WTC11 (cell line): Measurements from ENCODE around the gene TAOK3. TPM values are rescaled to one million over a fixed set of nuclear protein-coding genes. Genes with fewer than 3 reads are reported as not detected.

Source experiments
- ATAC-seq: fragments of 200-7000 bp; cut with Tn5 transposase; 2 replicates; pipeline ENCODE4 v1.10.0; 2021; ENCODE audit warnings: mild to moderate bottlenecking, moderate library complexity
- CTCF ChIA-PET: fragments of 300-600 bp; sonication (Branson Sonifier 250); formaldehyde crosslinking; loops from one replicate; lab custom pipeline; 2021; ENCODE audit warnings: antibody characterized with exemption; lab: Charles Lee
- POLR2A ChIA-PET: fragments of 350-600 bp; sonication (Branson Sonifier 250); formaldehyde crosslinking; loops from one replicate; lab custom pipeline; 2021; ENCODE audit warnings: antibody characterized with exemption; lab: Charles Lee
- DNase-seq: peaks from one replicate; pipeline ENCODE4 v3.0.0; 2021; ENCODE audit warnings: low spot score
- H3K27ac Mint-ChIP-seq: 2 replicates; pipeline ENCODE4 v1.8.0; 2021; ENCODE audit warnings: mixed read lengths
- H3K27me3 Mint-ChIP-seq: 2 replicates; pipeline ENCODE4 v1.8.0; 2021; ENCODE audit warnings: low read depth, mild to moderate bottlenecking, moderate library complexity, mixed read lengths
- H3K36me3 Mint-ChIP-seq: 2 replicates; pipeline ENCODE4 v1.8.0; 2021; ENCODE audit warnings: mixed read lengths
- H3K4me1 Mint-ChIP-seq: 2 replicates; pipeline ENCODE4 v1.8.0; 2022; ENCODE audit warnings: mixed read lengths
- H3K4me3 Mint-ChIP-seq: 2 replicates; pipeline ENCODE4 v1.8.0; 2021; ENCODE audit warnings: mild to moderate bottlenecking, moderate library complexity, mixed read lengths
- H3K9me3 Mint-ChIP-seq: 2 replicates; pipeline ENCODE4 v1.8.0; 2021; ENCODE audit warnings: mixed read lengths
- ATF2 ChIP-seq: sonication (generic); formaldehyde crosslinking; IDR thresholded peaks from 2 replicates; pipeline ENCODE4 v1.8.1; 2022; ENCODE audit warnings: low read depth, missing genetic modification reagents, borderline replicate concordance
- GRHL2 ChIP-seq: fragments of 250-450 bp; sonication (Bioruptor Pico); IDR thresholded peaks from 2 replicates; pipeline ENCODE4 v1.8.0; 2022; ENCODE audit warnings: mild to moderate bottlenecking, moderate library complexity; ENCODE audit not compliant: insufficient replicate concordance, severe bottlenecking
- SMAD3 ChIP-seq: sonication (generic); formaldehyde crosslinking; IDR thresholded peaks from 2 replicates; pipeline ENCODE4 v1.8.0; 2022; ENCODE audit warnings: missing genetic modification reagents, mild to moderate bottlenecking, borderline replicate concordance
- ZNF121 ChIP-seq: sonication (generic); formaldehyde crosslinking; IDR thresholded peaks from 2 replicates; pipeline ENCODE4 v1.8.0; 2023; ENCODE audit warnings: missing genetic modification reagents
- total RNA-seq: library from RNA; stranded (reverse); gene quantifications from 3 replicates; pipeline ENCODE4 v1.2.3, GENCODE V29; 2021

TAOK3 gene
- total RNA-seq, 1 experiment from 2014 or later, result 13.0 TPM

DNA sequence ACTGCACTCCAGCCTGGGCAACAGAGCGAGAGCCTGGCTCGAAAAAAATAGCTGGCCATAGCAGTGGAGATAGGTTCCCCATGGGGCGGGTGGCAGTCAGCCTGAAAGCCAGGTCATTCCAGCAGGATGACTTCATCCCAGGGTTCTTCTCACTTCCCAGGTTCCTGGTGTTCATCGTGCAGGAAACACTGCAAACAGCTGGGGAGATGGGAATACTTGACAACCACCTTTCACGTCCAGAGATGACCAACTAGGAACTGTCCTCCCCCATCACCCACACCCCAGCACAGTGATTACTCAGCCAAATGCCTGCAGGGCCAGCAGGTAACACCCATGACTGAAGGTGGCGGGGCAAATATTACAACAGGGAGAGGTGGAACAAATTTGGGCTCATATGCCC, 270.6 kb downstream of the TAOK3 start:
- no peak for ATAC-seq
- ChIA-PET CTCF (interaction anchor here (1.0 to 3.8 kb wide), 4 partner anchors 18 to 274 kb away, joined by 3 to 16 read pairs (median 9); partner anchors contain the start of gene SUDS3), POLR2A (interaction anchor here (1.9 kb wide), 1 partner anchor 37 kb away, joined by 7 read pairs; no protein-coding TSS in a partner anchor)
- DNase-seq, result no peak
- H3K27ac Mint-ChIP-seq, result peak overlapping the region; percentile 73
- TF ChIP-seq ATF2, result no peak
- peak; percentile 78; the same call in 1 of the 2 replicates for TF ChIP-seq ZNF121
- TF ChIP-seq GRHL2 (CRISPR knock-in tag), result no peak
- TF ChIP-seq, all 79 proteins: peak for 1
- peak overlapping the region; percentile 95 for H3K4me3 Mint-ChIP-seq
- peaks cover 42% of the 10 kb centered on the region for H3K4me1 Mint-ChIP-seq
- H3K27me3 Mint-ChIP-seq, result no peaks in the 10 kb centered on the region
- H3K9me3 Mint-ChIP-seq, result no peaks in the 10 kb centered on the region
- peaks cover 14% of the 10 kb centered on the region for H3K36me3 Mint-ChIP-seq

DNA sequence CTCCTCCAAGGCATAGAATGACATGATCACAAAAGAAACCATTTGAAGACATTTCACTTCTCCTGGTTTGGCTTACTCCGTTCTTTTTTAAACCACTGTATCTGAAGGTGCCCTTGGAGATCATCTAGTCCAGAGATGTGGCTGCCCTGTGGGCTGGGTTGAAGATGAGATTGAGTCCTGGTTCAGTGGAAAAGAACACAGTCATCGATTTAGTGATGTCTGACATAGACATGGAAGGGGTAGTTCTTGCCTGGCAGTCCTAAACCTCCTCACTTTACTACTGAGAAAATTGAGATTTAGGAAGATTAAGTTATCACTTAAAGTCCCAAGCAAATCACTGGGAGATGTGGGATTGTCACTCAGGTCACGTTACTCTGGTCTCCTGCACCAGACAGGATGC, 271.7 kb downstream of the TAOK3 start:
- no peak for TF ChIP-seq SMAD3 (CRISPR knock-in tag)
- DNase-seq (no peak), ATAC-seq (no peak)
- Mint-ChIP-seq H3K4me3 (peak overlapping the region; percentile 20; the same call in 1 of the 2 replicates), H3K27ac (peak overlapping the region; percentile 64), H3K9me3 (no peaks in the 10 kb centered on the region), H3K4me1 (peaks cover 35% of the 10 kb centered on the region), H3K36me3 (peaks cover 16% of the 10 kb centered on the region), H3K27me3 (no peaks in the 10 kb centered on the region)
- ChIA-PET POLR2A (interaction anchor here (1.9 kb wide), 1 partner anchor 36 kb away, joined by 7 read pairs; no protein-coding TSS in a partner anchor), CTCF (no interaction called here)

Other genes starting within 250 kb of the TAOK3 start
- gene PEBP1, start 236.8 kb downstream of the TAOK3 start, total RNA-seq, result 347 to 366 TPM (median 363 TPM) in 3 replicates
- gene SUDS3, start 3.6 kb upstream of the TAOK3 start, total RNA-seq, result 63.9 to 65.5 TPM (median 64.7 TPM) in 3 replicates